PC-3 (cell line): ENCODE results near the gene KIR3DL2.
"Not testable (repeated sequence)": the region's sequence is repeated elsewhere in the genome, so short reads cannot be mapped to it uniquely, and the experiment has no call there.

Source experiments
- CTCF ChIP-seq: fragments of 300-600 bp; sonication (generic); conservative IDR thresholded peaks from 2 replicates; pipeline ENCODE4 v1.5.1; 2017; ENCODE audit warnings: antibody characterized with exemption, low read depth, mild to moderate bottlenecking, low read length
- EZH2 ChIP-seq: fragments of 300-600 bp; sonication (generic); IDR thresholded peaks from one replicate; pipeline ENCODE4 v1.6.1; 2017; ENCODE audit warnings: antibody characterized with exemption, mild to moderate bottlenecking, low read length; ENCODE audit not compliant: unreplicated experiment
- EZH2phosphoT487 ChIP-seq: fragments of 300-600 bp; sonication (generic); IDR thresholded peaks from 2 replicates; pipeline ENCODE4 v1.6.1; 2018; ENCODE audit warnings: mild to moderate bottlenecking, antibody characterized with exemption, low read length, borderline replicate concordance

GRCh38 chr19:54894106-54894505 is 43.9 kb downstream of the KIR3DL2 start:
- not testable (repeated sequence) for TF ChIP-seq EZH2phosphoT487, CTCF, EZH2
